GM19035 (cell line): ENCODE measurements around the gene LHX8.
"Not testable (repeated sequence)": the region's sequence is repeated elsewhere in the genome, so short reads cannot be mapped to it uniquely, and the experiment has no call there.

Experiments
- ATAC-seq: cut with Tn5 transposase; IDR thresholded peaks from one replicate; pipeline ENCODE4 v1.9.1; 2021; ENCODE audit not compliant: unreplicated experiment

The LHX8 gene

DNA sequence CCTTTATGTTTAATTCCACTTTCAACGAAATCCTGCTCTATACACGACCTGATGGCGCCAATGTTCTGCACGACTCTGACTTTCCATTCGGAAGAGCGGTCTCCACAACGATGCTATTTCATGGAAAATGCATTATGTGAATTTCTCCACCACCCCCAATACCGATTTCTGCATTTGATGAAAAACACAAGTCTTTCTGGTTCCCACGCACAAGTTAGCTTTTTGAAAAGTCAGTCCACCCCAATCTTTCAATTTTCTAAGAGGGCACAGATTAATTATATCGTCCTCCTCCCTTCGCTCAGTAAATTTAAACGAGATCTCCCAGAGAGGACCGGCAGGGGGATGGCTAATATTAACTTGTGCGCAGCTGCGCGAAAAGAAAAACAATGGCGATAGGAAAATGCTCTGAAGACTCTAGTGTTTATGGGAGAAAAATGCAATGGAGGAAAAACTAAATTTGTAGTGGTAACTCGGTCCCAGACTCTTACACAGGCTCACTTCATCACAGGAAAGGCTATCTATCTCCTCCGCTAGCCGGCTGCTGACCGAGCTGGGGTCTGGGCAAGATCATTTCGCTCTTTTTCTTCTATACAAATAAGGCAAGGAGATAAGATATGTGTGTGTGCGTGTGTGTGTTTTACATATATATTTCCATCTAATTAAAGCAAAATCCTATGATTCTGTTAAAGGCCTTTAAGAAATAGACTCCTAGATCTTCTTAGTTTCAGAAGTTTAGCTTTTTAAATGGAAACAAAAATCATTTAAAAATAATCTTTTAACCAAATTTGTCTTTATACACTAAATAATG, 1.2 kb upstream of the LHX8 start:
- no peak for ATAC-seq

DNA sequence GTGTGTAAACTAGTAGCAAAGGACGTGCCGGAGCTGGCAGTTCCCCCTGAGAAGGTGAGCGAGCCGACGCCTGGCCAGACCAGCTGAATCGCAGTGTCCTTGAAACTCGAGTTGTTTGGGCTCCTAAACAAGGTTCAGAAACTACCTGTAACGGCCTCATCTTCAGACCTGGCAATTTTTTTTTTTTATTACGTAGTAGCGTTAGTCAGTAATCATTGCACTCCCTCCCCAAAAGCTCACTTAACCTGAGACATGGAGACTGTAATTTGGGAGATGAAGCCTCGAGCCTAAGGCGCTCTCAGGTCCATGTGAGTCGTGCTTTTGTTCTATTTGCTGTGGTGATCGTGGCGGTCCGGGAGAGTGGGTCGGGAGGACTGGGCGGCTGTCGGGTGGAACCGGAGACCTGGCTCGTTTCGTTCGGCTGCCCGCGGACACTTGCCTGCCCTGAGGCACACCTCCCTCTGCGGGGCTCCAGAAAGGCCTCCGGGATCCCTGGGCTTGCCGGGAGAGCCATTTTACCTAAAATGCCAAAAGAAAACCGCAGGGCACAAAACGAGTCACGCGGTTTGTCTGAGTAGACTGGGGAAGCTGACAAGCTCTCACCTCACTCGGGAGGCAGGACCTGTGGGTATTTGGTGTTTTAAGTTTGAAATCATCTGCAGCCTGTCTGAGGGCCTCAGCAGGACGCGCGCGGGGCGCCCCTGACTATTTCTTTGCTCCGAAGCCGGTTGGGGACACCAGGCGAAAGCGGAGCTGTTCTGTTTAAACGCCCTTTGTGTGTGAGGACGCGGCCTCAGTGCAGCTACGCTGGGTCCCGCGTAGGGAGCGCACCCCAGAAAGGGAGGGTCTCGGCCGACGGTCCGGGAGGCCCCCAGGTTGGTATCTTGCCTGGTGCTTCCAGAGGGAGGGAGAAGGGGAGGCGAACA, 722 bp downstream of the LHX8 start:
- ATAC-seq: no peak

- ATAC-seq: no peak
Observed at GRCh38 chr1:75135573-75136194, 1.5 kb downstream of the LHX8 start.

DNA sequence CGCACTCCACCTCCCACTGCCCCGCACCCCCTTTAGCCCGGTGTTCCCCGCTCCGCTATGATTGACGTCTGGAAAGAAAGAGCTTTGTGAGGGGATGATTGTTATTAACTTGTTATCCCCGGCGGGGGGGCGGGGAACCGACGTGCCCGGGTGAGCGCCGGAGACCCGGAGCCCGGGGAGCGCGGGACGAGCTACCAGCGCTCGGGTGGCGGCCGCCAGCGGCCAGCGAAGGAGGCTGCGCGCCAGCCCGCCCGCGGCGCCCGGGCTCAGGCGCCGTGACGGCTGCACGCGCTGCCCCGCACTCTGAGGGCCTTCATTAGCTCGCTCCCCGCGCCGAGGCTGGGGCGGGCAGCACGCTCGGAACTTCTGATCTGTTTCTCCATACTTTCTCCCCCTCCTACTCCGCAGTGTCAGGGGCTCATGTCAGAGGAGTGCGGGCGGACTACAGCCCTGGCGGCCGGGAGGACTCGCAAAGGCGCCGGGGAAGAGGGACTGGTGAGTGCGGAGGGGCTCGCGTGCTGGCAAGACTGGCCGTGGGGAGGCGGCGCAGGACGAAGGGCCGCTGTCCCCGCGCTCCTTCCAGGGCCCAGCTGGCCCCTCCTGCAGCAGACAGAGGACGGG, 2.1 kb downstream of the LHX8 start:
- no peak for ATAC-seq

DNA sequence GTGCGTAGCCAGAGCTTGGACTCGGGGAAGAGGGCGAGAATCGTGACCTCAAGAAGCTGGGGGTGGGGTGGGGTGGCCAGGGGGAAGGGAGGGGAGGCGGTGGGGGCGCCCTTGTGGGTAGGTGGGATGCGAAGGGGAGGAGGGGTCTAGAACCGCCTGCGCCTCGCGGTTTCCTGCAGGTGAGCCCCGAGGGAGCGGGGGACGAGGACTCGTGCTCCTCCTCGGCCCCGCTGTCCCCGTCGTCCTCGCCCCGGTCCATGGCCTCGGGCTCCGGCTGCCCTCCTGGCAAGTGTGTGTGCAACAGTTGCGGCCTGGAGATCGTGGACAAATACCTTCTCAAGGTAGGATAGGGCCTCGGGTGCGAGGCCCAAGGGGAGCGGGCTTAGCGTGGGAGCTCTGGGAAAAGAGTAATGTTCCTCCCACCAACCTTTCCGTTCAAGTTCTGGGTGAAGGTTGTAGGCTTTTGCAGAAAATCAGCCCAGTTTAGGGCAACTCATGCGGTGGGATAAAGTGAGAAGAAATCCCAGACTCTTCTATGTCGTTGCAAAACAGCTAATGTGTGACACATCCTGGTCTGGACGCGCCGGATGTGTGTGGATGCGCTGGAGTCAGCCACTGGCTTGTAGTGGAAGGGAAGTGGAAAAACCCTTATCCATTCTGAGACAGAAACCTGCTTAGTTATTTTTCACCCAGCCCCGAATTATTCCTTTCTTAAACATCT, 2.9 kb downstream of the LHX8 start:
- no peak for ATAC-seq

DNA sequence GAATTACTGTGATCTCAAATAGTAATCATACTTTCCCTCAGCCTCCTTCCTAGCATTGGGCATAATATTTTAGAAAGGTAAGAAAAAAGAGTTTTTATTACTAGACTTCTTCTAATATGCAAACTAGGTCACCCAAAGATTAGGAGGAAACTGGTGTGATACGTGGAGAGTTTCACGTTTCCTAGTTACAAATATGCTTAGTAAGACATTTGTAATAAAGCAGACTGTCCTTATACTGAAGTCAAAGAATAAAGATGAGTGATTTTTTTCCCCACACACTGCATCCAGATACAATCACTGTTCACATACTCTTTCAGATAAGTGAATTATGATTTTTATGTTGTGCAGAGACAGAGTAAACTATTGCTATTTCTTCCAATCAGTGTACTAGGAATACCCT, 17.9 kb downstream of the LHX8 start:
- no peak for ATAC-seq

GRCh38 chr1:75159154-75159553, 25.0 kb downstream of the LHX8 start:
- no peak for ATAC-seq

- no peak for ATAC-seq
Observed at GRCh38 chr1:75165264-75165663, 31.1 kb downstream of the LHX8 start.

DNA sequence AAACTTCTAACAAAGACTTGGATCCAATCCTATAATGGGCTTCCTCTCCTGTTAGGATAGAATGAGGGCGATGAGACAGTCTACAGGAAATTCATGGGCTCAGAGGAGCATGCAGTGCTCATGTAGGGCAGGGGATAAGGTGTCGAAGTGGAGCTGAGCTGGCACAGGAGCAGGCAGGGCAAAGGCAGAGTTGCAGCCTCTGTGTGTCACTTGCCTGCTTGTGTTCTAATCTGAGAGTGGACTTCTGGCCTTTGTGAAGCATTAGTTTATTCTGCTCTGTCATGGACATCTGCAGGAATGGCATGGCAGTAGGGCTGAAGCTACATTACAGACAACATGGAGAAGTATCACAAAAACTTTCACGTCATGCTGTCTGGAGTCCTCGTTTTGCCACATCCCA, 32.6 kb downstream of the LHX8 start:
- ATAC-seq: no peak

DNA sequence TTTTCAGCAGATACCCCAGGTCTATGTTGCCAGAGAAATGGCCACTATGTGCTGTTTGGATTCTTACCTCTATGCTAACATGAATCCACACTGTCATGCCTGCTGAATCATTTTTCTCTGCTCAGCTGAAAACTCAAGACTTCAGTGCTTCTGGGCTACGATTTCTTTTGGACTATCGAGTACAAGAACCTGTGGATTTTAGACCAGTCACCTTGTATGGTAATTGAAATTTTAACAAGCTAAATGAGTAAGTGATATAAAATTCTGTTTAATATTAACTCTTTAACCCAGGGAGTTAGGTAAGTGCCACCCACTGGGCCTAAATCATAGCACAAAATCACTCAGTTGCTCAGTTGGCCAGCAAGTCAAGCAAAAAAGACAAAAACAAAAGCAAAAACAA, 35.8 kb downstream of the LHX8 start:
- no peak for ATAC-seq

DNA sequence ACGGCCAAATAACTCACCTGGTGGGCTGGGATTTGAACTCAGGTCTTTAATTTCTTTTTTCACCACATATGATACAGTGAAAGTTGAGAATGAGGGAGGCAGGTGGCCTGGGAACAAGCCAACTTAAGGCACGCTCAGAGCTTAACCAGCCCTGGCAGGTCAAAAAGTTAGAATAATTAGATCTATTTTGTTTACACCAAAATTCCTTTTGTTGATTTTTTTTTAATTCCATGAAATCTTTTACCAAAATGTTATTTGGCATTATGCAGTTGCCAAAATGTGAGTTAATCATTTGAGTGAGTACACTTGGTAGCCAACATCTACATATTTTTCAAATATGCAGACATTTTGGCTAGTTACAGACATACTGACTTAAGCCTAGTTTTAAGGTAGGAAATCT, 36.8 kb downstream of the LHX8 start:
- ATAC-seq: no peak

- ATAC-seq: no peak
Observed at GRCh38 chr1:75171876-75172275, 37.7 kb downstream of the LHX8 start.

GRCh38 chr1:75172556-75172955, 38.4 kb downstream of the LHX8 start:
- no peak for ATAC-seq

GRCh38 chr1:75174031-75174760, 40.0 kb downstream of the LHX8 start:
- ATAC-seq: no peak

GRCh38 chr1:75181214-75181955, 47.2 kb downstream of the LHX8 start:
- ATAC-seq: not testable (repeated sequence)

DNA sequence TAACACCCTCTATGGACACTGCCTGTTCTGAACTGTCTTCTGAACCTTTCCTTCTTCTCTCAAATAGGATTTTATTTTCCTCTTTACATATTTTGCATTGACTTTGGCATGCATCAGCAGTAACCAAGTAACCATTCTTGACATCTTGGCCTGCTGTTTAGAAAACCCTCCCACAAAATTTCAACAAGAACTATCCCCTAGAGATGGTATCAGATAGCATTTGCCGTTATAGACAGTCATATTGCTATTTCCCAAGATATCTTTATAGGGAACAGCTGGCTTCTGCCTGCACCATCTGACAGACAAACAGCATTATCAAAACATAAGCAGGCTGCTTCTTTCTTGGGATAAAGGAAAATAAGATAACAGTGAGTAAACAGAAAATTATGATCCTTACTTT, 54.7 kb downstream of the LHX8 start:
- ATAC-seq: no peak

DNA sequence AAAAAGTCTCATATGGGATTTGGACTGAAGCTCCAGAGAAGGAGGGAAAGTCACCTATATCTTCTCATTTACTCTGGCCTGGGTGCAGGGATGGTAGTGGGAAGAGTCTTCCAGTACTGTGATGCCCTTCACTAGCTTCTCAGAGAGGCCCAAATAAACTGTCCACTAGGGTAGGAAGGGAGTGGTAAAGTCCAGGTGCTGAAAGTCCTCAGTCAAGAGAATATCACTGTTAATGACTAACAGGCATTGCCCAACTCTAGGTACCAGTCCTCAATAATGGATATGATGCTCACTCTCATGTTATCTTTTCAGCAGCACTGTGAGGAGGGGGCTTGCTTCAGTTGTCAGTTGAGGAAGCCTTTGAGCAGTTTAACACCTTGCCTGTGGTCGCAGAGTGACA, 64.0 kb downstream of the LHX8 start:
- no peak for ATAC-seq

GRCh38 chr1:75198761-75199160, 64.6 kb downstream of the LHX8 start:
- ATAC-seq: no peak

DNA sequence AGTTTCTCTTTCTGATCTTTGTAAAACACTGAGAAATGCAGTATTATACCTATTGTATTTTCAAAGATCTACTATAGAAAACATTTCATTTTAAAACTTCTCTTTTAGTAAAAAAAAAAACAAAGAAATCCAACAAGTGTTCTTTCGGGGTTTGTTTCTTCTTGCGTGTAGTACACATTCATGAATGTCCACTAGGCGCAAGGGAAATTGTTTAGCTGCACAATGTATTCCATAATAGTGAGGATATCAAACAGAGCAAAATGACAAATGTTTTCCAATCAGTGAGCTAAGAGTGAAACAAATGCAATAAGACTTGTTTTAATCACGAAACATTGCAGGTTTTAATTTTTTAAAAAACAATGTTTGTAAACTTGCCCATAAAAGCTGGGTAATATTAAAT, 68.6 kb downstream of the LHX8 start:
- no peak for ATAC-seq
